Measurements from ENCODE around the gene SMIM35.

The SMIM35 gene

DNA sequence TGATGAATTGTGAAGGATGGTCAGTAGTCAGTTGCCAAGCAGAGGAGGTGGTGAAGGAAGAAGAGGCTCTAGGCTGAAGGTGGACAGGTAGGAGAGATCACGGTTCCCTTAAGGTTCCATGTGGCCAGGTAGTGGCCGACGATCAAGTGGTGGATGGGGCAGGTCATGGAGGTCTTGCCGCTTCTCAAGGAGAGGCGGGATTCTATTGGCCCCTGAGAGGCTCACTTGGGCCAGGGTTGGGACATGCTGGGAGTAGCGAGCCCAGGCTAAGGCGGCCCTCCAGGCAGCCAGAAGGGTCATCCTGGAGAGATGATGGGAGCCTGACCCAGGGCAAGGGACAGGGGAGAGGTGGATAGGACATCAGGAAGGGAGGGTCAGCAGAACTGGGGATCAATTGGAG is 30.8 kb downstream of the SMIM35 start:
- DNase-seq = no peak

- DNase-seq = no peak
Measured at GRCh38 chr11:118054712-118055640, 31.8 kb downstream of the SMIM35 start.

- DNase-seq = no peak
Measured at GRCh38 chr11:118052581-118053206, 34.1 kb downstream of the SMIM35 start.

DNA sequence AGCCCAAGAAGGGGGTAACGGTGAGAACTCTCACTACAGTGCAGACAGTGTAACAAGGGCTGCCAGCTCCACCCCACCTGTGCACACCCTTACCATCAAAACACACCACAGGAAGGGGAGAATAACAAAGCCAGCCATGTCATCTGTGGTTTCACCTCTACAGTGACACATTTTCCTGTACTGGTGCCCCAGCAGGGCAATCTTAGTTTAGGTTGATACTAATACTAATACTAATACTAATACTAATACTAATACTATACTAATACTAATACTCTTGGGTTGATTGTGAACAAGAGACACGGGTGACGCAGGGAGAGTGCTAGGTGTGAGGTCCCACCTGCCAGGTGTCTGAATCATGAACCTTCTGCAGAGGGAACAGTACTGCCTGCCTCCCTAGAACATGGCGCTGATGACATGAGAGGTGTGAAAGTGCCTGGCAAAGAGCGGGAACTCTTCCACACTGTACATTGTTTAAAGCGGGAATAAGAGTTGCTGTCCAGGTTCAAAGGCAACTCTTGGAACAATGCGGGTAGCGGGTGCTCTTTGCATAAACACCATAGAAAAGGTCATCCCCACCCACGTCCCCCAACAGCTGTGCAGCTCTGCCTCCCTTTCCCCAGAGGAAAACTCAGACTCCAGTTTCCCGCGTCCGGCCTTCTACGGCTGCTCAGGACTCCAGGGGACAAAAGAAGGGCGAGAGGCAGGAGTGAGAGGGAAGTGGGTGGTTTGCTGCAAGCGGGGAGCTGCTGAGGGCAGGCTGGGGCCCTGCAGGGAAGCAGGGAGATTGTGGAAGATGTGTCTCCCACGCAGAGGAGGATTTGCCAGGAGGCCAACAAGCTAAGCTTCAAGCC is 34.9 kb downstream of the SMIM35 start:
- DNase-seq = no peak

DNA sequence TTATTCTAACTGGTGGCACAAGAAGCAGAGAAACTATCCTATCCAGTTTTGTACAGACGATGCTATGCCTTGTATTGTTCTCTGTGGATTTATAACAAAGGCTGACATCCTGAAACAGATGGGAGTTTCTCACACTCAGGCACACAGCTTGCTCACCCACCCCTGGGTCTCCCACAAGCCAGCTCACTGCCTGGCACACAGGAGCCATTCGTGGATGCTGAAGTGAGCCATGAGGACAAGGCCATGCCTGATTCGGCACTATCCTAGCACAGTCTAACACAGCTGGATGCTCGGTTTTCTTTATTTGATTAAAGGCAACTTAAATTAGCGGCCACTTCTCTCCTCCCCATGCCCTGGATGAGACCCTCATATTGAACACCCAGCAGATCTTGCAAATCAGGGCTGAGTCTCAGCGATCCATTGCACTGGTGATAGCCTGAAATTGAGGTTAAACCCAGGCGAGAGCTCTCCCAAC is 35.6 kb downstream of the SMIM35 start:
- DNase-seq = no peak

DNA sequence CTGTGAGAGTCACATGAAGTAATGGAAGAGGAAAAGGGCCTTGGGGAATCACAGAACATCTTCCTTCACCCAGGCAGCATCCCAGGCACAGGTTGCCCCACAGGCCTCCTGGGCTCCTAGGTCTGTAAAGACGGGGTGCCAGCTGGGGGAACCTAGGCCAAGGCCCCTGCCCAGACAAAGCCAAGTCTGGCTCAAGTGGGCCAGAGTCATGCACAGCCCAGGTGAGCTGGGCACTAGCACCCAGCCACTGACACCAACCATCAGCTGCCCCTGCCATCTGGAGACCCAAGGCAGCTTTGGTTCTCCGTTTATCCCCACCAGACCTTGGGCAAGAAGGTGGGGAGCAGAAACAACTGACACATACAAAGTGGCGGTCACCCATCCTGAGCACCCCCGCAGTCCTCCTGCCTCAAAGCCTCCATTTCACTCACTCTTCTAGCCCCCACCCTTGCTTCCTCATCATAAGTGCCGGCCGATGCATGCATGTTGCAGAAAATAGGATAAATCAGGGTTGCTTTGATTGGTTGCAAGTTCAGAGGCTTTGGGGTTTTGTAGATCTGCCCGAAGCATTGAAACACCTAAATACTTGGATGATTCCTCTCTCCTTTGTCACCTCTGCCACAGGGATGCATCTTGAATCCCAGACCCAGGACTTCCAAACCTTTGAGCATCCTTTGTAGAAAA is 36.4 kb downstream of the SMIM35 start:
- DNase-seq = no peak

DNA sequence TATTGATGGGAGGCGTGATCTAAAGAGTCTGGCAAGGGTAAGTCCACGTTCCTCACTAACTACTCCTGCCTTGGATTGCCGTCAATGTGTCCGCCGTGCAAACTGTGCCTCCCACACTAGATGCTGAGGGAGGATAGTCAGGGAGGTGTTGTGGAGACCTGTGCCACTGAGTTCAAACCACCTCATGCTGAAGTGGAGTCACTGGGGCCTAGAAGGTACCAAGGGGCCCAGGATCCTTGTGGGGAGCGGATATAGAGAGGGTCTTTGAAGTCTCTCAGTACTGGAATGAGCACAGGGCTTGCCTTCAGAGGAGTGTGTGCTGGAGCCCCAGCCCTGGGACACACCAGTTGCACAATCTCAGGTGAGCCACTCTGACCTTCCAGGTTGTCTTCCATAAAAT is 37.0 kb downstream of the SMIM35 start:
- no peak for DNase-seq

DNA sequence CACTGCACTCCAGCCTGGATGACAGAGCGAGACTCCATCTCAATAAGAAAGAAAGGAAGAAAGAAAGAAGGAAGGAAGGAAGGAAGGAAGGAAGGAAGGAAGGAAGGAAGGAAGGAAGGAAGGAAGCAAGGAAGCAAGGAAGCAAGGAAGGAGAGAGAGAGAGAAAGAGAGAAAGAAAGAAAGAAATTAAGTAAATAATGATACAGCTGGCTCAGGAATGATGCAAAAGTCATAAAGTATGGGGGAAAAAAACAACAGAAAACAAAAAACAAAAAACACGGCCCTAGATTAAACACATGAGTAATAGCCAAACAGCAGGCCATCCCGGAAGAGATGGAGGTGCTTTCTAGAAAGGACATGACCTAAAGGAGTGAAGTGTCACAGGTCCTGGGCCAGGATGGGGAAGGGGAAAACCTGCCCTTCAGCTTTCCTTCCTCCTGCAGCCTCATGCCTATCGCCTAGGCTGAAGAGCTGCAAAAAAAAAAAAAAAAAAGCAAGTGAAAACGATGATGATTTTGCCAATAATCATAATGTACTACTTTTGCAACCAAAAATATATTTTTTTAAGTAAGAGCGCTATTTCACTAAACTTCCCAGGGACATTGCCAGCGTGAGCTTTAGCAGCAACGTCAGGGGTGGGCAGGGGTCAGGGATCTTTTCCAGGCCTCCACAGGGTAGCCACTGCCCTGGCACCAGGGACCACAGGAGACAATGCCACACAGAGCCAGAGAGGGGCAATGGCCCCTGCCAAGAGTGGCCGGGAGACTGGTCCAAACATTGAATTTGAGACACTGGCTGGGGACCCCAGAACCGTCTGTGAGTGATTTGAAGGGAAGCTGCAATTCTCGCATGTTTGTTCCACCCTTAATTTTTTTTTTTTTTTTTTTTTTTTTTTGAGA is 38.0 kb downstream of the SMIM35 start:
- no peak for DNase-seq

DNA sequence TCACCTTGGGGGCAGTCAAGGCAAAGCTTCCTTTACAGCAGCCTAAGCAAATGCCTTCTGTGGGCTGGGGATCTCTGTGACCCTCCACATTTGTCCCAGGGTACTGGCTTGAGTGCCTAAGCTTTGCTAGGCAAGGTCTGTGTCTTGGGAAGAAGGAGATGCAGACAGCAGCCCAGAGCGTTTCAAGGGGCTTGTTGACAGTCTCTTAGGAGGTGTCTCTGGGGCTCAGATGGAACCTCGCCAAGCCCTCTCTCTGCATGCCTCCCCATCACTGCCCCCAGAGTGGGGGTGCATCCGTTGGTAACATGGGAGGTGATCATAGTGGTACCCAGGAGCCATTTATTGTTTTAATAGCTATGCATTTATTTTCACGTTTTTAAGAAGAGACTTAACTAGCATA is 39.0 kb downstream of the SMIM35 start:
- no peak for DNase-seq

DNA sequence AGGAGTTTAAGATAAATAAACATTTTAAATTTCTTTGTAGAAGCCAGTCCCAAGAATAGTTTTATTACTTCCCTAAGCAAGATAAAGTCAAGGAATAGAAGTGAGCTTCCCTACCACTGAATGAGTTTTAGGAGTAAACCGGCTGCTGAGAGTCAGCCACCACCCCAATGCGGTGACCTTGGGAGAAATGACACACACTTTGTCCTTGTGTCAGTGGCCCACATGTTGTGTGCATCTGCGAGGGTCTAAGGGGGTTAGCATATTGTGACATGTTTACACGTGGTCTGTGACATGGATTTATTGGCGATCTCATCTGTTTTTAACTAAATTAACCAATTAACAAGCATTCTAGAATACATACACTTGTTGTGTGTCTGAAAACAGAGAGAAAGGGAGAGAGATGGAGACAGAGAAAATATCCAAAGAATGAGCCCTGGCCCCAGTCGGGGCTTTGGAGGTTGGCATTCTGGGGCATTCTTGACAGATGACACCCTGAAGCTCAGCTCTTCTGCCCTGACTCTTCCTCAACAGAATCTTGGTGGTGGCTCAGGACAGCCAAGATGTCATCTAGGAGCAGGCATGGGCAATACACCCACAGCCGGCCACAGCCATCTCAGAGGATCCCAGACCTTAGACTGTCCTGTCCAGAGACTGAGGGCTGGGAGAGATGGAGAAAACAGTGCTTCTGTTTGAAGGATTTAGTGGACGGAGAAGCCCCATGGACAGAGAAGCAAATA is 39.6 kb downstream of the SMIM35 start:
- no peak for DNase-seq

GRCh38 chr11:118046051-118046963 is 40.5 kb downstream of the SMIM35 start:
- DNase-seq = no peak

- DNase-seq = no peak
Measured at GRCh38 chr11:118045191-118045590, 41.6 kb downstream of the SMIM35 start.

- DNase-seq = no peak
Measured at GRCh38 chr11:118042796-118043195, 44.0 kb downstream of the SMIM35 start.

GRCh38 chr11:118042141-118042540 is 44.6 kb downstream of the SMIM35 start:
- DNase-seq = no peak

DNA sequence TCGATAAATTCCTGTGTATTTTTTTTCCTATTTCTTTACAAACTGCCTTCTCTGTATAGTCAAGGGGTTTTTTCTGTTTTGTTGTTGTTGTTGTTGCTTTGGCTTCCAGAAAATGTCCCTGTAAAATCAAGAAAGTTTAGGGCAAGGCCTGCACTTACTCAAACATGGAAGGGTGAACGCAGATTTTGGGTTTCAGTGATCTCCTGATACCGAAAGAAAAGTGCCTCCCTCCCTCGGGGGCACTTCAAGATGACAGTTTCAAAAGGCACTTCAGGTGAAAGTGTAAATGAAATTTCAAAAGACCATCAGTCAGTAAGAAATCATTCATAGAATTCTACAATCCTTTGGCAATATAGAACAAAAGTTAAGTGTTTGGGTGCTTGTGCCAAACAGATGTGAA is 53.3 kb downstream of the SMIM35 start:
- DNase-seq = no peak

DNA sequence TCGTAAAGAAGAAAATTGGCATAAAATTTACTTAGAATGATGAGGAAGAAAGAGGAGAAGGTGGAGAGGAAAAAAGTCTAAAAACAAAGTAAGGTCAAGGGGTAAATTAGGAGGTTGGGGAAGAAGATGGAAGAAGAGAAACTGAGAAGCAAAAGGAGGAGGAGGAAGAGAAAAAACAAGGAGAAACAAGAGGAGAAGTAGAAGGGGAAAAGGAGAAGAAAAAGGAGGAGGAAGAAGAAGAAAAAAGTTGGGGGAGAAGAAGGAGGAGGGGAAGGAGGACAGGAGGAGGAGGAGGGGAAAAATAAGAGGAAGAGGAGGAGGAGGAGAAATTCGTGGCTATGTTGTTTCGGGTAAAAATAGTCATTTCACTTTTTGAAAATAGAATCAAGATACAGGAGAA is 58.1 kb downstream of the SMIM35 start:
- no peak for DNase-seq

GRCh38 chr11:118027694-118028093 is 59.1 kb downstream of the SMIM35 start:
- DNase-seq = no peak

- no peak for DNase-seq
Measured at GRCh38 chr11:118021146-118021545, 65.6 kb downstream of the SMIM35 start.

GRCh38 chr11:118018401-118018800 is 68.4 kb downstream of the SMIM35 start:
- DNase-seq = no peak

All from NCI-H2081 treated with DMSO at 0.1 percent for 48 hours (cell line).